Liver (tissue), 9 donors: ENCODE measurements around the gene PPM1M. TPM values are rescaled to one million over a fixed set of nuclear protein-coding genes. Genes with fewer than 3 reads are reported as not detected.

ENCODE experiments used
- DNase-seq: peaks from one replicate; pipeline ENCODE4 v3.0.0-alpha.2; 2017; ENCODE audit warnings: low spot score
- H3K27ac ChIP-seq, 2 donors: one replicate each; pipeline ENCODE4 v1.7.0; 2013; ENCODE audit warnings: inconsistent platforms in 2 of 2, low read length in 2 of 2, control low read depth in 1 of 2, low read depth in 1 of 2, mild to moderate bottlenecking in 1 of 2
- H3K27me3 ChIP-seq, 4 donors: one replicate each; pipeline versions ENCODE4 v1.6.1 to v1.7.0; 2013; ENCODE audit warnings: low read length in 3 of 4, inconsistent platforms in 1 of 4, mild to moderate bottlenecking in 1 of 4, moderate library complexity in 1 of 4; ENCODE audit not compliant: control insufficient read depth in 4 of 4, insufficient read depth in 4 of 4
- H3K36me3 ChIP-seq, 4 donors: one replicate each; pipeline versions ENCODE4 v1.6.1 to v1.7.0; 2013; ENCODE audit warnings: low read length in 3 of 4, mild to moderate bottlenecking in 3 of 4, low read depth in 1 of 4, moderate library complexity in 1 of 4; ENCODE audit not compliant: control insufficient read depth in 4 of 4, insufficient read depth in 3 of 4
- H3K4me1 ChIP-seq, 4 donors: one replicate each; pipeline versions ENCODE4 v1.6.1 to v1.7.0; 2013; ENCODE audit warnings: low read length in 3 of 4, mild to moderate bottlenecking in 3 of 4, moderate library complexity in 1 of 4; ENCODE audit not compliant: control insufficient read depth in 4 of 4, insufficient read depth in 4 of 4
- H3K4me3 ChIP-seq, 3 donors: one replicate each; pipeline versions ENCODE4 v1.6.1 to v1.7.0; 2013; ENCODE audit warnings: low read length in 3 of 3, control low read depth in 1 of 3, low read depth in 1 of 3, mild to moderate bottlenecking in 1 of 3
- H3K9ac ChIP-seq, 2 donors: one replicate each; pipeline ENCODE4 v1.7.0; 2013; ENCODE audit warnings: low read length in 2 of 2, mild to moderate bottlenecking in 2 of 2, moderate library complexity in 2 of 2, control low read depth in 1 of 2, low read depth in 1 of 2
- H3K9me3 ChIP-seq, 4 donors: one replicate each; pipeline versions ENCODE4 v1.6.1 to v1.7.0; 2013; ENCODE audit warnings: low read length in 3 of 4; ENCODE audit not compliant: control insufficient read depth in 4 of 4
- CTCF ChIP-seq: fragments of 150-350 bp; IDR thresholded peaks from 2 replicates; pipeline ENCODE4 v1.5.1; 2017; ENCODE audit warnings: improper control_type of control experiment, low read depth, low read length; ENCODE audit not compliant: missing input control
- EGR1 ChIP-seq, 2 donors: IDR thresholded peaks; 2 replicates each; pipeline ENCODE4 v1.6.1; 2016 to 2018; ENCODE audit warnings: antibody characterized with exemption in 2 of 2, low read depth in 2 of 2
- FOXA1 ChIP-seq: IDR thresholded peaks from 2 replicates; pipeline ENCODE4 v1.6.1; 2016; ENCODE audit warnings: antibody characterized with exemption
- FOXA2 ChIP-seq: IDR thresholded peaks from 2 replicates; pipeline ENCODE4 v1.6.1; 2016; ENCODE audit warnings: antibody characterized with exemption
- GABPA ChIP-seq, 2 donors: IDR thresholded peaks in 1 of 2; conservative IDR thresholded peaks in 1 of 2; 2 replicates each; pipeline ENCODE4 v1.6.1; 2016; ENCODE audit warnings: antibody characterized with exemption in 2 of 2, mild to moderate bottlenecking in 1 of 2, moderate library complexity in 1 of 2
- HNF4A ChIP-seq, 2 donors: conservative IDR thresholded peaks; 2 replicates each; pipeline ENCODE4 v1.6.1; 2016; ENCODE audit warnings: antibody characterized with exemption in 2 of 2, mild to moderate bottlenecking in 2 of 2
- HNF4G ChIP-seq: IDR thresholded peaks from 2 replicates; pipeline ENCODE4 v1.6.1; 2016; ENCODE audit warnings: antibody characterized with exemption
- MAX ChIP-seq: IDR thresholded peaks from 2 replicates; pipeline ENCODE4 v1.6.1; 2016; ENCODE audit warnings: antibody characterized with exemption
- NR2F2 ChIP-seq: IDR thresholded peaks from 2 replicates; pipeline ENCODE4 v1.6.1; 2016; ENCODE audit warnings: antibody characterized with exemption
- RAD21 ChIP-seq, 2 donors: IDR thresholded peaks; 2 replicates each; pipeline ENCODE4 v1.6.1; 2016; ENCODE audit warnings: antibody characterized with exemption in 2 of 2, mild to moderate bottlenecking in 2 of 2
- REST ChIP-seq: IDR thresholded peaks from 2 replicates; pipeline ENCODE4 v1.6.1; 2016; ENCODE audit warnings: antibody characterized with exemption, mild to moderate bottlenecking
- RXRA ChIP-seq, 2 donors: IDR thresholded peaks; 2 replicates each; pipeline ENCODE4 v1.6.1; 2017 to 2018; ENCODE audit warnings: antibody characterized with exemption in 2 of 2, mild to moderate bottlenecking in 1 of 2
- SP1 ChIP-seq: IDR thresholded peaks from 2 replicates; pipeline ENCODE4 v1.6.1; 2018; ENCODE audit warnings: antibody characterized with exemption, mild to moderate bottlenecking
- TAF1 ChIP-seq: conservative IDR thresholded peaks from 2 replicates; pipeline ENCODE4 v1.6.1; 2016; ENCODE audit warnings: antibody characterized with exemption, mild to moderate bottlenecking
- YY1 ChIP-seq: IDR thresholded peaks from 2 replicates; pipeline ENCODE4 v1.6.1; 2016; ENCODE audit warnings: antibody characterized with exemption, mild to moderate bottlenecking
- WGBS: extraction: QIAGEN DNeasy Blood & Tissue Kit; methylation state at CpG from one replicate; pipeline ENCODE4 v1.1.7; 2013; 5-methylcytosine and 5-hydroxymethylcytosine counted together
- polyA plus RNA-seq, 2 donors: library from polyadenylated mRNA; stranded (reverse) in 1 of 2; unstranded in 1 of 2; fragments of 200-250 nt in 1 of 2; fragments of >200 nt in 1 of 2; fragmentation: Nextera tagmentation in 1 of 2; extraction: Ambion mirVana in 1 of 2; gene quantifications; one replicate each; pipeline versions ENCODE4 v1.2.1 to v1.2.3, GENCODE V29; 2013 to 2015
- total RNA-seq, 2 donors: library from RNA; depleted of rRNA; stranded (reverse); fragments of >200 nt; gene quantifications; one replicate each; pipeline ENCODE4 v1.2.3, GENCODE V29; 2014
- donor health status: healthy.
- donor health status: healthy.
- donor health status: healthy.
- donor health status: healthy.
- donor health status: healthy.

PPM1M gene
- total and polyA plus RNA-seq, 4 donors = 2.8 to 5.5 (median 4.6) TPM

- H3K9ac ChIP-seq = no peak overlapping the region
- DNase-seq = no peak
- no peak overlapping the region for H3K27ac ChIP-seq
- H3K4me3 ChIP-seq = no peak overlapping the region
- H3K36me3 ChIP-seq = peaks cover 4 to 35% (median 12%) of the 10 kb centered on the region in 4 donors
- no peak for TF ChIP-seq MAX
- no peak for TF ChIP-seq SP1
- no peak for TF ChIP-seq HNF4A (conservative IDR thresholded peaks at IDR 0.05)
- no peak for TF ChIP-seq NR2F2
- no peak for TF ChIP-seq TAF1
- TF ChIP-seq EGR1 (IDR thresholded peaks at IDR 0.05; ENCODE audit: low read depth in 2 of 2) = no peak
- no peak for TF ChIP-seq HNF4G
- no peak for TF ChIP-seq RAD21 (IDR thresholded peaks at IDR 0.05)
- TF ChIP-seq FOXA1 = no peak
- no peak for TF ChIP-seq REST
- TF ChIP-seq RXRA (IDR thresholded peaks at IDR 0.05) = no peak
- no peak for TF ChIP-seq YY1
- no peak for TF ChIP-seq FOXA2
- H3K27me3 ChIP-seq = no peaks in the 10 kb centered on the region
- 96% methylated on average over 13 of the region's 13 CpGs for WGBS
- H3K4me1 ChIP-seq = peaks cover 8 to 31% (median 24%) of the 10 kb centered on the region in 4 donors
- H3K9me3 ChIP-seq = no peaks in the 10 kb centered on the region
These were observed 15.9 kb upstream of the PPM1M start for GRCh38 chr3:52229656-52230055.

- WGBS = 95% methylated on average over 6 of the region's 6 CpGs
- H3K4me1 ChIP-seq = peaks cover 11 to 39% (median 31%) of the 10 kb centered on the region in 4 donors
- H3K36me3 ChIP-seq = peaks cover 4 to 35% (median 12%) of the 10 kb centered on the region in 4 donors
- no peak overlapping the region for H3K9ac ChIP-seq
- H3K27ac ChIP-seq = no peak overlapping the region
- TF ChIP-seq TAF1 = no peak
- TF ChIP-seq REST = no peak
- no peak for TF ChIP-seq HNF4G
- no peak for TF ChIP-seq MAX
- no peak for TF ChIP-seq GABPA (IDR thresholded peaks at IDR 0.05 in 1 of 2, conservative IDR thresholded peaks at IDR 0.05 in 1 of 2)
- TF ChIP-seq CTCF = no peak
- TF ChIP-seq FOXA1 = no peak
- no peak for TF ChIP-seq SP1
- H3K9me3 ChIP-seq = no peaks in the 10 kb centered on the region
- no peaks in the 10 kb centered on the region for H3K27me3 ChIP-seq
- no peak overlapping the region for H3K4me3 ChIP-seq
- no peak for DNase-seq
These were observed 15.1 kb upstream of the PPM1M start for GRCh38 chr3:52230461-52230860.
